Measurements from ENCODE around the gene USP36.

DNA sequence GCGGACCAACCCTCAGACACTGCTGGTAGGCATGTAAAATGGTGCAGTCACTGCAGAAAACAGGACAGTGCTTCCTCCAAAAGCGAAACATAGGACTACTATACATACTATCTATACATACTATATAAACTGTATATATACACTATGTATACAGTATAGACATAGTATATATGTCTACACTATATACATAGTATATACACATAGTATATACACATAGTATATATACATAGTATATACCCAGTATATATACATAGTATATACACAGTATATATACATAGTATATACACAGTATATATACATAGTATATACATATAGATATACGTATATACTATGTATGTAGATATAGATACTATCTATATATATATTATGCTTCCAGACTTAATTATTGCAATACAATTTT is 6.4 kb upstream of the USP36 start:
- TF ChIP-seq CTCF (IDR thresholded peaks at IDR 0.05) (no peak), POLR2A (IDR thresholded peaks at IDR 0.05) (no peak)
